ENCODE measurements around the gene KLHL42. TPM values are rescaled to one million over a fixed set of nuclear protein-coding genes. Genes with fewer than 3 reads are reported as not detected.

KLHL42 gene
- total RNA-seq, 1 experiment from 2014 or later = 35.8 TPM

DNA sequence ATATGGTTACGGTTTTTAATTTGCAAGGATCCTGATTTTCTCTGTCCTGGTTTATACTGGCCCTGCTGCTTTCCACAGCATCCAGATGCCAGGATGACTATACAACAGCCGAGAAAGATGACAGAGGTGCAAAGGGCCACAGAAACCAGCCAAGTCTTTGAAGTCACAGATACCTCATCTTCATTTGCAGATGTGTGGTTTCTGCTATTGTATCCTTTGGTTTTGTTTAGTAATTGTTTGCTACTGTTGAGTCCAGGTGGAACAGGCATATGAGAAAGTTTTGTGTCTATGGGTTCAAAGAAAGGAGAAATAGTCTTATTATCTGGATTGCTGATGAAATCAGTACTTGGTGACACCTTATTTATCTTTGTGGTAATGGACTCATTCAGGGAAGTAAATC is 17.3 kb upstream of the KLHL42 start:
- H3K23ac ChIP-seq (ENCODE audit: insufficient read length, low read depth, low read length) = no peak overlapping the region
- H3K14ac ChIP-seq (ENCODE audit: insufficient read depth, low read length) = no peak overlapping the region
- H2BK20ac ChIP-seq (ENCODE audit: low read depth, low read length, poor library complexity, severe bottlenecking) = no peak overlapping the region
- H2BK15ac ChIP-seq (ENCODE audit: low read depth, low read length) = no peak overlapping the region
- H3K27ac ChIP-seq (ENCODE audit: insufficient read length, low read depth, low read length) = no peak overlapping the region
- Mint-ChIP-seq H3K4me3 (no peak overlapping the region), H3K27me3 (ENCODE audit: low read depth) (no peaks in the 10 kb centered on the region), H3K4me1 (no peaks in the 10 kb centered on the region), H3K9me3 (no peaks in the 10 kb centered on the region), H3K36me3 (ENCODE audit: insufficient read depth in 1 of 3, low read depth in 3 of 3) (no peaks in the 10 kb centered on the region), H3K27ac (no peak overlapping the region)
- no peak overlapping the region for H2AFZ ChIP-seq (ENCODE audit: low read length)
- no peak overlapping the region for H3K4ac ChIP-seq (ENCODE audit: low read depth, low read length)
- H4K5ac ChIP-seq (ENCODE audit: insufficient read length, low read depth, low read length) = no peak overlapping the region
- H3K4me2 ChIP-seq (ENCODE audit: insufficient read depth, insufficient read length, low read length) = no peak overlapping the region
- no peak overlapping the region for H4K8ac ChIP-seq (replicated peaks; ENCODE audit: insufficient read length, low read depth, low read length)
- no peaks in the 10 kb centered on the region for H3K23me2 ChIP-seq (ENCODE audit: insufficient read length, low read depth, low read length, poor library complexity, severe bottlenecking)
- TF ChIP-seq, protein P1, sequence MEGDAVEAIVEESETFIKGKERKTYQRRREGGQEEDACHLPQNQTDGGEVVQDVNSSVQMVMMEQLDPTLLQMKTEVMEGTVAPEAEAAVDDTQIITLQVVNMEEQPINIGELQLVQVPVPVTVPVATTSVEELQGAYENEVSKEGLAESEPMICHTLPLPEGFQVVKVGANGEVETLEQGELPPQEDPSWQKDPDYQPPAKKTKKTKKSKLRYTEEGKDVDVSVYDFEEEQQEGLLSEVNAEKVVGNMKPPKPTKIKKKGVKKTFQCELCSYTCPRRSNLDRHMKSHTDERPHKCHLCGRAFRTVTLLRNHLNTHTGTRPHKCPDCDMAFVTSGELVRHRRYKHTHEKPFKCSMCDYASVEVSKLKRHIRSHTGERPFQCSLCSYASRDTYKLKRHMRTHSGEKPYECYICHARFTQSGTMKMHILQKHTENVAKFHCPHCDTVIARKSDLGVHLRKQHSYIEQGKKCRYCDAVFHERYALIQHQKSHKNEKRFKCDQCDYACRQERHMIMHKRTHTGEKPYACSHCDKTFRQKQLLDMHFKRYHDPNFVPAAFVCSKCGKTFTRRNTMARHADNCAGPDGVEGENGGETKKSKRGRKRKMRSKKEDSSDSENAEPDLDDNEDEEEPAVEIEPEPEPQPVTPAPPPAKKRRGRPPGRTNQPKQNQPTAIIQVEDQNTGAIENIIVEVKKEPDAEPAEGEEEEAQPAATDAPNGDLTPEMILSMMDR (conservative IDR thresholded peaks at IDR 0.05) = no peak
- H3T11ph ChIP-seq (ENCODE audit: low read length) = no peak overlapping the region
- H2AK5ac ChIP-seq (ENCODE audit: insufficient read length, low read length) = no peak overlapping the region
- no peaks in the 10 kb centered on the region for H4K20me1 ChIP-seq (ENCODE audit: control insufficient read depth, insufficient read depth, insufficient read length)
- WGBS (ENCODE audit: extremely low coverage, insufficient read length, low lambda C conversion rate) = no CpG with 5 or more reads among the region's 2 CpGs
- H3K9ac ChIP-seq (ENCODE audit: extremely low read depth, insufficient read length, low read length) = no peak overlapping the region
- H3K79me1 ChIP-seq (ENCODE audit: insufficient read depth, low read depth, low read length, poor library complexity, severe bottlenecking) = no peaks in the 10 kb centered on the region
- H4K91ac ChIP-seq (ENCODE audit: insufficient read length, low read depth, low read length) = no peak overlapping the region
- H2BK120ac ChIP-seq (ENCODE audit: low read depth, low read length, poor library complexity, severe bottlenecking) = no peak overlapping the region
- no peaks in the 10 kb centered on the region for H3K27me3 ChIP-seq (ENCODE audit: insufficient read depth, low read length)
- no peak overlapping the region for H2BK5ac ChIP-seq (ENCODE audit: insufficient read length, low read length)
- no peaks in the 10 kb centered on the region for H3K4me1 ChIP-seq (ENCODE audit: insufficient read depth, low read length)
- H3K18ac ChIP-seq (ENCODE audit: insufficient read length, low read depth, low read length) = no peak overlapping the region
- H3K79me2 ChIP-seq (ENCODE audit: insufficient read depth, low read length) = no peaks in the 10 kb centered on the region
- no peak overlapping the region for H2BK12ac ChIP-seq (ENCODE audit: insufficient read length, low read depth, low read length)
- no peak overlapping the region for H3K56ac ChIP-seq (ENCODE audit: insufficient read length, low read depth, low read length)
- H3K9me3 ChIP-seq (ENCODE audit: control insufficient read depth, low read depth, low read length) = no peaks in the 10 kb centered on the region
- DNase-seq = no peak

Measured in H9 (cell line).